Measurements from ENCODE around the gene PIKFYVE.
"Not testable (repeated sequence)": the region's sequence is repeated elsewhere in the genome, so short reads cannot be mapped to it uniquely, and the experiment has no call there.

PIKFYVE gene

GRCh38 chr2:208265801-208266552 is at the start of gene PIKFYVE:
Gene PIKFYVE (plus strand): TSS chr2:208266255. CDS start chr2:208271520, 5,265 bp downstream.
- DNase-seq: peak; percentile 88

GRCh38 chr2:208221873-208222272 is 44.2 kb upstream of the PIKFYVE start:
- DNase-seq: not testable (repeated sequence)

GRCh38 chr2:208222351-208222750 is 43.7 kb upstream of the PIKFYVE start:
- no peak for DNase-seq

- DNase-seq: no peak
Measured at GRCh38 chr2:208224802-208225201, 41.3 kb upstream of the PIKFYVE start.

GRCh38 chr2:208227581-208228232 is 38.3 kb upstream of the PIKFYVE start:
- no peak for DNase-seq

GRCh38 chr2:208228476-208228875 is 37.6 kb upstream of the PIKFYVE start:
- no peak for DNase-seq

- DNase-seq: no peak
Measured at GRCh38 chr2:208234786-208235185, 31.3 kb upstream of the PIKFYVE start.

- no peak for DNase-seq
Measured at GRCh38 chr2:208235860-208236259, 30.2 kb upstream of the PIKFYVE start.

- DNase-seq: no peak
Measured at GRCh38 chr2:208239770-208240493, 26.1 kb upstream of the PIKFYVE start.

GRCh38 chr2:208240619-208241209 is 25.3 kb upstream of the PIKFYVE start:
- DNase-seq: no peak

GRCh38 chr2:208244422-208244821 is 21.6 kb upstream of the PIKFYVE start:
- DNase-seq: no peak

- no peak for DNase-seq
Measured at GRCh38 chr2:208245746-208246145, 20.3 kb upstream of the PIKFYVE start.

- DNase-seq: no peak
Measured at GRCh38 chr2:208248601-208249000, 17.5 kb upstream of the PIKFYVE start.

GRCh38 chr2:208249296-208249695 is 16.8 kb upstream of the PIKFYVE start:
- DNase-seq: no peak

GRCh38 chr2:208250388-208250787 is 15.7 kb upstream of the PIKFYVE start:
- DNase-seq: no peak

- no peak for DNase-seq
Measured at GRCh38 chr2:208251098-208251497, 15.0 kb upstream of the PIKFYVE start.

- DNase-seq: no peak
Measured at GRCh38 chr2:208252716-208253492, 13.2 kb upstream of the PIKFYVE start.

GRCh38 chr2:208253600-208254117 is 12.4 kb upstream of the PIKFYVE start:
- no peak for DNase-seq

GRCh38 chr2:208254118-208254870 is 11.8 kb upstream of the PIKFYVE start:
- peak; percentile 74 for DNase-seq

- peak; percentile 94 for DNase-seq
Measured at GRCh38 chr2:208254871-208255556, 11.0 kb upstream of the PIKFYVE start, which contains the start of gene IDH1. Gene IDH1 (minus strand): TSS chr2:208255071. CDS start chr2:208251551, 3,520 bp downstream.

Measured in stimulated activated naive CD4-positive, alpha-beta T cell treated with Interleukin-2 at 50 U/mL for 16 hours (primary cell).